Measurements from ENCODE around the gene COQ10A.
"Not testable (repeated sequence)": the region's sequence is repeated elsewhere in the genome, so short reads cannot be mapped to it uniquely, and the experiment has no call there.

COQ10A gene

DNA sequence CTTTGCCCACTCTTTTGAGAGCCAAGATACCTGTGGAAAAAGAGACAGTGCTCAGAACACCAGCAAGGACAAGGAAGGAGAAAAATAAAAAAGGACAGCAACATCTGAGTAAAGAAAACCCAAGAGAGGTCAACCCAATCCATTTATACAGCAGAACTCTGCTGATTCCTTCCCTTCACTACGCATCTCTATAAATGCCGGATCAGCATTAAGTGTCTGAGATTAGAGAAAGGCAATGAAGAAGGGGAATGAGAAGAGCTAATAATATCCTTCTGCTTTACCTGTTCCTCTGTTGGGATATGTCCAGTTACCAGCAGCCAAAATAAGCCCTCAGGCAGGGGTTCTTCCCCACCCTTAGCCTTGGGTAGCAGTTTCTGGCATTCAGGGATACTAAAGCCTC lies 15.8 kb downstream of the COQ10A start:
- DNase-seq, result no peak

DNA sequence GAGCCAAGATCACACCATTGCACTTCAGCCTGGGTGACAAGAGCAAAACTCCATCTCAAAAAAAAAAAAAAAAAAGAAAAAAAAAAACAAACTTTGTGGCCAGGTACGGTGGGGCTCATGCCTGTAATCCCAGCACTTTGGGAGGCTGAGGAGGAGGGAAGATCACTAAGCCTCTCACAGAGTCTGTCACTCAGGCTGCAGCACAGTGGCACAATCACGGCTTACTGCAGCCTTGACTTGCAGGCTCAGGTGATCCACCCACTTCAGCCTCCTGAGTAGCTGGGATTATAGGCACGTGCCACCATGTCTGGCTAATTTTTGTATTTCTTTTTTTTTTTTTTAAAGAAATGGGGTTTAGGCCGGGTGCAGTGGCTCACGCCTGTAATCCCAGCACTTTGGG lies 17.5 kb downstream of the COQ10A start:
- not testable (repeated sequence) for DNase-seq

DNA sequence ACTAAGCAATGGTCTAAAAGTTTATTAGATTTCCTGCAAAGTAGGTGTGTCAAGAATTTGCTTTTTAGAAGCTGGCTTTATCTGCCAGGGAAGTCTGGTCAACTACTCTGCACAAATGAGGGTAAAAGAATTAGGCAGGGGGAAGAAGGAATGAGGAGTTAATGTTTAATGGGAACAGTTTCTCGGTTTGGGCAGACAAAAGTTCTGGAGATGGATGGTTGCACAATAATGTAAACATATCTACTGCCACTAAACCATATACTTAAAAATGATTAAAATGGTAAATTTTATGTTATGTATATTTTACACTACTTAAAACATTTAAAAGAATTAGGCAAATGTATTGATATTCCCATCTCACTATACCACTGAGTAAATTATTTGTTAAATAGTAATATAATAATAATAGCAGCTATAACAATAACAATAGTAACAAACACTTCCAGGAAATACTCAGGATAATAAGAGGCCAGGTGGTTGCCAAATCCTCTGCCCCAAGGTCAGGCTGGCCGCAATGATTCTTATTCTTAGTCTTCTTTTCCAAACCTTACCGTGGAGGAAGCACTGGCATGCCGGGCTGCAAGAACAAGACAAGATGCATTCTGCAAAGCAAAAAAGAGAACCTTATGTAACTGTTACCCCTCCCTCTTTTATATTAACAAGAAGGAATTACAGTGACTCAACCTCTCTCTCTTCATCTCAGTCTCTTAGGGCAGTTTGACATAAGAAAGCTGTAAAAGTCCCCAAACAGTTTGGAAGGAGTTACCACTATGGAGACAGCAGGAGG lies 19.5 kb downstream of the COQ10A start:
- no peak for DNase-seq

DNA sequence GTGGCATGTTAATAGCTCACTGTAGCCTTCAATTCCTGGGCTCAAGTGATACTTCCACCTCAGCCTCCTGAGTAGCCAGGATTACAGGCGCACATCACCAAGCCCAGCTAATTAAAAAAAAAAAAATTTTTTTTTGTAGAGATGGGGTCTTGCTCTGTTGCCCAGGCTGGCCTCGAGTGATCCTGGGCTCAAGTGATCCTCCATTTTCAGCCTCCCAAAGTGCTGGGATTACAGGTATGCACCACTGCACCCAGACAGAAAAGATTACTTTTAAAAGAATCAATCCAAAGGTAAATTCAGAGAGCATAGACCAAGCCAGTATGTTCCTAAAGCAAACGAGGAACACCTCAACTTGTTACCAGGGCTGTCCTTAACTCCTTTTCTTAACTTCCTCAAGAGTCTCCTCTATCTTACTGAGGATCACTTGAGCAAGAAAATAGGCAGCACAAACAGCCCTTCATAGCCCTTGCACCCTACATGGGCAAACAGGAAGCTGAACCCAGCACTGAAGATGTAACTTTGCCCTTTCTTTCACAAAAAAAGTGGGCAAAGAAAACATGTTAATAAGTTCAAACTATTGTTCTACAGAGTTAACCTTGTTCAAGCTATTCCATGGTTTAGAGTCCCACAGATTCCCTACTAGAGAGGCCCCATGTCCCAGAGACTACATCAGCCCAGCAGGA lies 22.1 kb downstream of the COQ10A start:
- no peak for DNase-seq

GRCh38 chr12:56293795-56294194 lies 27.1 kb downstream of the COQ10A start:
- DNase-seq, result no peak

GRCh38 chr12:56296295-56296694 lies 29.6 kb downstream of the COQ10A start:
- no peak for DNase-seq

- no peak for DNase-seq
Measured at GRCh38 chr12:56297400-56297799, 30.7 kb downstream of the COQ10A start.

- DNase-seq, result no peak
Measured at GRCh38 chr12:56298828-56299227, 32.1 kb downstream of the COQ10A start.

- DNase-seq, result no peak
Measured at GRCh38 chr12:56299308-56299852, 32.6 kb downstream of the COQ10A start.

DNA sequence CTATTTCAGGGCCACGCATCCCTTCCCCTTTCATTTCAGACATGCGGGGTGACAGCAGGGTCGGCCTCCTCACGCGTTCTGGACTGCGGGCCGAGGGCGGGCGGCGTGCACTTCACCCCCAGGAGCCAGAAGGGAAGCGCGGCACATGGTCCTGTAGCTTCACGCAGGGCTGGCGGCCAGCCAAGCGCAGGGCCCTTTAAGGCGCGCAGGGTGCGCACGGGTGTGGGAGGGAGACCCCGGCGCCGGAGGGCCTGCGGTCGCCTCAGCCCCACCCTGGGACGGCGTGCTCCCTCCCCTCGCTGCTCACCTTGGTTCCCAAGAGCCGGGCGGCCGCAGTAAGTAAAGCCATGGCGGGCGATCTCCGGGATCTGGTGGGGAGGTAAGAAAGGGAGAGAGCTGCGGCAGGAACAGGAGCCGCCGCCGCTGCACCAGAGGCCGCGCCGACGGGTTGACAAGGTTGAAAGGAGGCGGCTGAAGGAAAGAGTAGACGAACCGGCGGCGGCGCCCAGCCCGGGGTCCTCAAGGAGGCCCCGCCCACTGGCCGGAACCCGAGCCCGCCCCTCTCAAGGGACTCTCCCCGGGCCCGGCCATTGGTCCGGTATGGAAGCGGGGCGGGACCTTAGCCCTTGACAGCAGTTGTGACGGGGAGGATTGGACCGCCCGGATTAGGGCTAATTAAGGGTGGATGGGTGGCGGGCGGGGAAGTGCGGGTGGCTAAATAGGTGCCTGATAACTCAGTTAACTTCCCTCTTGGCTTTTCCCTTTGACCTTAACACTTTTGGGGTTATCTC lies 33.3 kb downstream of the COQ10A start, which contains the start of gene CS:
Gene CS, minus strand, starts transcription at position 478 of the 791 bp plus-strand sequence. Its CDS starts 129 bp downstream, at position 349.
- peak; percentile 99 for DNase-seq

DNA sequence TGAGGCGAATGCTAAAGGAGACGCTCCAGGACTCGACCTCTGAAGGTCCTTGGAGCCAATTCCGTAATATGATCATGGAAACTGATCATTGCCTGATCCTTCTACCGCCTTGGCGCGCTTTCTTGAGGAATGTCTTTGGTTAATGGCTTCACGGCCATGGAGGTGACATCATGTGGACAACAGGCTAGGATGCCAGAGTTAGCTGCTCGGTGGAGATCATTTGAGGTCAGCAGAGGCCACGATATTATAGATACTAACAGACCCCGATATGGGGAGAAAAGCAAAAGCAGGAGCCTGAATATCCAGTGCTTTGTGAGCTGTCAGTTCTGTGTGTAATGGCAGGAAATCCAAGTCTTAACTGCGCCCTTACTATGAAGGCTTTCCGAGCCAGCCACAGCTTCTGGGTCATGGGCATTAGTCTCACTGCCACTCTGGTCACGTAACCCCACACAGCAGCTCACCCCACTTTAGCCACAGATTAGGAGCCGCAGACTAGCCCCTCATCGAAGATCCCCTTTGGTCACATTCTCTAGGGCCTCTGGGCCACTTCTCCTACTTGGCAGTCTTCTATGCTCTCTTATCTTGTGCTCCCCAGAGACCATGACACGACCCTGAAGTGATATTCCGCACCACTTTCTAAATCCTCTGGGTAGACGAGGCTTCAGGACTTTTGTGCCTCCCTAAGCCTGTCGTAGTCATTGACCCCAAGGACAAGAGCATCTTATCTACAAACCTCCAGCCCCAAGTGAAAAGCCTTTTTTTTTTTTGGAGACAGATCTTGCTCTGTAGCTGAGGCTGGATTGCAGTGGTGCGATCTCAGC lies 34.1 kb downstream of the COQ10A start:
- peak; percentile 81 for DNase-seq

DNA sequence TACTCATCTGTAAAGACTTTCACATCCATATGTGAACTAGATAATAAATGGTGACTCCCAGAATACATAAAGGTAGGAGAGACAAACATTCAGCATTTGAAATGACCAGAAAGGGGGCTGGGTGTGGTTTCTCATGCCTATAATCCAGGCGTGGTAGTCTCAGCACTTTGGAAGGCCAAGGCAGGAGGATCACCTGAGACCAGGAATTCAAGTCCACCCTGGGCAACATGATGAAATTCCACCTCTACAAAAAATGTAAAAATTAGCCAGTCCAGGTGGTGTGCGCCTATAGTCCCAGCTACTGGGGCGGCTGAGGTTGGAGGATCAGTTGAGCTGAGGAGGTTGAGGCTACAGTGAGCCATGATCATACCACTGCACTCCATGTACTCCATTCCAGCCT lies 37.5 kb downstream of the COQ10A start:
- DNase-seq, result no peak

GRCh38 chr12:56304872-56305590 lies 38.3 kb downstream of the COQ10A start:
- no peak for DNase-seq

DNA sequence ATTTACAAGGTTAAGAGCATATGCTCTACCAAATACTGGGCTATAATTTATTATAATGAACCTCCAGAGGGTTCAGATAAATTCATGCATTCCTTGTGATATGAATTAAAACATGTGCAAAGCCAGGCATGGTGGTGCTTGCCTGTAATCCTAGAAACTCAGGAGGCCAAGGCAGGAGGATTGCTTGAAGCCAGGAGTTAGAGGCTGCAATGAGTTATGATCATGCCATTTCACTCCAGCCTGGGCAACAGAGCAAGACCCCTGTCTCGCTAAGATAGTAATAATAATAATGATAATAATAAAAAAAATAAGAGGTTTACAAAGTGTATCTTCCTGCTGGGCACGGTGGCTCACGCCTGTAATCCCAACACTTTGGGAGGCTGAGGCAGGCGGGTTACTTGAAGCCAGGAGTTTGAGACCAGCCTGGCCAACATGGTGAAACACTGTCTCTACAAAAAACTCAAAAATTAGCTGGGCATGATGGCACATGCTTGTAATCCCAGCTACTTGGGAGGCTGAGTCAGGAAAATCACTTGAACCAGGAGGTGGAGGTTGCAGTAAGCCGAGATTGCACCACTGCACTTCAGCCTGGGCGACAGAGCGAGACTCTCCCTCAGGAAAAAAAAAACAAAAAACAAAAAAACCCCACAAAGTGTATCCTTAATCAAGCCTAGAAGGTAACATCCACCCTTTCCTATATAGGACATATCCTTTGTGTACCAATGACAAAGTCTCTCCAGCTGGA lies 40.7 kb downstream of the COQ10A start:
- no peak for DNase-seq

GRCh38 chr12:56308714-56309113 lies 42.0 kb downstream of the COQ10A start:
- DNase-seq, result no peak

DNA sequence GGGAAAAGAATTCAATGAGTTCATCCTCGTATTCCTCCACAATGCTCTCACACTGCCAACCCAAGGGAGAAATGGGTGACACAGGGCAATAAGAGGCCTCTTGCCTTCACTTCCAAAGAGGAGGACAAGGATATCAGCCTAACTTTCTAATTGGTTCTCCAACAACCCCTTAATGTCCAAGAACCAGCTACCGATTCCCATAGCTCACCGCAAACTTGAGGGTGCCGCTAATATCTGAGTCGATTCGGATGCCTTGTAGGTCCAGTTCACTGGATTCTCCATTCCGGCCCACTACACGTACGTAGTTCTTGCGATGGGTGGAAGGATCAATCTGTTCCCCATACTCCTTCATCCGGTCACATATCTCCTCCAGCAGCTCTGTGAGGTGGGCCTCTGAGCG lies 44.3 kb downstream of the COQ10A start:
- no peak for DNase-seq

DNA sequence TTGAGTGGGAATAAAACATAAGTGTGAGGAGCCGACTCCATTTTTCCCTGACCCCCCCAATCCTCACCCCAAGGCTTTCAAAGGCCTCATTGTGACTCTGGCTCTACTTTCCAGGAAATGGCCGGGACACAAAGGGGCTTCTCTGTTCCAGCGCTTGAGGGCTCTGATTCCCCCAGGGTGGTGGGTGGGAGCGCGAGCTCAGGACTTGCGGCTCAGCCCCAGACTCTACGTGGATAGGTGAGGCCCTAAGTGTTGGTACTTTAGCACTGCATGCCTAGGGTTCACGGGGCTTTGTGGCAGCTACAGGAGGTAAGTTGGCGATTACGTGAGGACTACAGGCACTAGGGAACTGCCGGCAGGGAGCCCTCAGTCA lies 48.5 kb downstream of the COQ10A start:
- no peak for DNase-seq

- DNase-seq, result peak; percentile 97
Measured at GRCh38 chr12:56315622-56316473, 49.1 kb downstream of the COQ10A start, which contains the start of gene CNPY2. TSS of gene CNPY2 (minus strand) at chr12:56315988. CDS start at chr12:56315217, 771 bp downstream.

DNA sequence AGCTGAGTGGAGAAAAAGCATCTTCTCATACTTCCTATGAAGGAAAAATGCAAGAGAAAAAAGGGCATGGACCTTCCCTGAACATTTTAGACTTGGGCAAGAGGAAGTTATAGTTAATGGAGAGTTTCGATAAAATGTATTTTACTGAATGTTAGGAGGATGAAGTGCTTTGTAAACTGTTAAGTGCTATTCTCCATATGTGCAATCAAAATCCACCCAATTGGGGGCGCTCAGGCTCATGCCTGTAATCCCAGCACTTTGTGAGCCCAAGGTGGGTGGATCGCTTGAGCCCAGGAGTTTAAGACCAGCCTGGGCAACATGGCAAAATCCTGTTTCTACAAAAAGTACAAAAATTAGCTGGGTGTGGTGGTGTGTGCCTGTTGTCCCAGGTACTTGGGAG lies 50.9 kb downstream of the COQ10A start:
- no peak for DNase-seq

Measured in NCI-H774 (cell line).